Measurements from ENCODE around the gene CRADD.

DNA sequence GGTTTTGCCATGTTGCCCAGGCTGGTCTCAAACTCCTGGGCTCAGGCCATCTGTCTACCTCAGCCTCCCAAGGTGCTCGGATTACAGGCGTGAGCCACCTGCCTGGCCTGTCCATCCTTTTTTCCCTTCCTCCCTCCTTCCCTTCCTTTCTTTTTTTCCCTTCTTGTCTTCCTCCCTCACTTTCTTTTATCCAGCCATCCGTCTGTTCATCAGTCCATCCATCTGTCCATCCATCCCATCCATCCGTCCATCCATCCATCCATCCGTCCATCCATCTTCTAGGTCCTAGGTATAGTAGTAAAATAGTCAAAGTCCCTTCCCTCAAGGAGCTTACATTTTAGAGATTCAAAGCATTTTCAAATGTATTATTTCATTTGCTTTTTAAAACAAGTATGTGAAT lies 56.8 kb downstream of the CRADD start:
- no peak for TF ChIP-seq CTCF (IDR thresholded peaks at IDR 0.05)
- TF ChIP-seq POLR2A (IDR thresholded peaks at IDR 0.05): no peak
